Measurements from ENCODE around the gene POLK. TPM values are rescaled to one million over a fixed set of nuclear protein-coding genes. Genes with fewer than 3 reads are reported as not detected.
"Not testable (repeated sequence)": the region's sequence is repeated elsewhere in the genome, so short reads cannot be mapped to it uniquely, and the experiment has no call there.

Gene POLK
- 10 to 100 TPM; 21.1 to 47.0 (median 37.8) TPM for polyA plus RNA-seq (ENCODE audit: insufficient read depth in 1 of 5, insufficient read length in 5 of 5, low replicate concordance in 1 of 5)
- long read RNA-seq, donor 1, partial matches to known transcripts: 17 of 18 reads
- long read RNA-seq, donor 1, other reads (novel, unspliced or antisense): 0 of 18 reads
- long read RNA-seq, donor 2, partial matches to known transcripts: 0 of 2 reads
- long read RNA-seq, donor 2, other reads (novel, unspliced or antisense): 0 of 2 reads
- long read RNA-seq, donor 3, full-length matches to known transcripts: 2 of 2 reads
- long read RNA-seq, donor 3, partial matches to known transcripts: 0 of 2 reads
- long read RNA-seq, donor 3, other reads (novel, unspliced or antisense): 0 of 2 reads
- long read RNA-seq, donor 4: 0 reads
- long read RNA-seq, donor 5, full-length matches to known transcripts: 4 of 4 reads
- long read RNA-seq, donor 5, partial matches to known transcripts: 0 of 4 reads
- long read RNA-seq, donor 5, other reads (novel, unspliced or antisense): 0 of 4 reads
- long read RNA-seq, donor 6, full-length matches to known transcripts: 1 of 1 reads
- long read RNA-seq, donor 6, partial matches to known transcripts: 0 of 1 reads
- long read RNA-seq, donor 6, other reads (novel, unspliced or antisense): 0 of 1 reads
- long read RNA-seq, donor 7: 0 reads
- long read RNA-seq, donor 8: 0 reads

- DNase-seq: peak; percentile 99
Observed at GRCh38 chr5:75511435-75512382, at the start of gene POLK, which contains the start of gene CERT1. POLK (plus strand) TSS chr5:75511891. CERT1 (minus strand) TSS chr5:75511629; CDS start chr5:75511207, 422 bp downstream.

DNA sequence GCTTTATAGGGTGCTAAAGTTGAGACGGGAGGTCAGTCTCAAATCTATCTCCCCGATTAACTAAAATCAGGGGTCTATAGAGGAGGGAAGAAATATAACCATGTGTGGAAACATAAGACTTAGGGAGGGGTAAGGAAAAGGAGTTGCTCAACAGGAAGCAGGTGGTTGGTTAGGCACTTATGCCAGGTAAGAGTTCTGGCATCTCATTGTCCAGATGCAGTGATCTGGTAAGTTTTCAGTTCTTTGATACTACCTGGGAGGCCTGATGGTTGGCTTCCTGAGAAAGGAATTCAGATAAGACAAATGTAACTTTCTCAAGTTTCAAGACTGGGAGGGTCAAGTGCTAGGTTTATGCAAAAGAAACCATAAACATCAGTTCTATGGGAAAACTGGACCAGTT, 48.0 kb upstream of the POLK start:
- no peak for DNase-seq

DNA sequence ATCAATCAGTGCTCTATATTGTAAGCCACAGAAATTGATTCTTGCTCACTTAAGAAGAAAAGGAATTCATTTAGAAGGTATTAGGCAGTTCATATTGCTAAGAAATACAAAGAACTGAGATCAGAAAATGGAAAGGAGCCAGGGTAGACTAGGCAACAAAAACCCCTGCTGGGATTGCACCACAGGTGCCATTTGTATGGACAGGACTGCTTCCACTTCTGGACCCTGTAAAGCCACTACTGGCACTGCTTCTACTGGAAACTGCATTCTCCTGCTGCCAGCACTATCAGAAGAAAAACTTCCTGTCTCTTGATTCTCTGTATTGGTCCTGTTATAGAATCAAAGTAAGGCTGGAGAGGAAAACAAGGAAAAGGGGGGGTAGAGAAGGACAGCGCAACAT, 46.2 kb upstream of the POLK start:
- DNase-seq: no peak

GRCh38 chr5:75466006-75466716, 45.5 kb upstream of the POLK start:
- DNase-seq: no peak

- no peak for DNase-seq
Observed at GRCh38 chr5:75468593-75468992, 43.1 kb upstream of the POLK start.

- DNase-seq: no peak
Observed at GRCh38 chr5:75469017-75469416, 42.7 kb upstream of the POLK start.

DNA sequence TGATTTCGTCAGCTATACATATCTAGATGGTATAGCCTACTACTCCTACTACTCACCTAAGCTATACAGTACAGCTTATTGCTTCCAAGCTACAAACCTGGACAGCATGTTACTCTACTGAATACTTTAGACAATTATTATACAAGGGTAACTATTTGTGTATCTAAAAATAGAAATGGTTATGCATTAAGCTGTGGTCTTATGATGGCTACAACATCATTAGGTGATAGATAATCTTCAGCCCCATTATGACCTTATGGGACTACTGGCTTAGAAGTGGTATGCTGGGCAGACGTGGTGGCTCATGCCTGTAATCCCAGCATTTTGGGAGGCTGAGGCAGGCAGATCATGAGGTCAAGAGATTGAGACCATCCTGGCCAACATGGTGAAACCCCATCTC, 40.5 kb upstream of the POLK start:
- no peak for DNase-seq

DNA sequence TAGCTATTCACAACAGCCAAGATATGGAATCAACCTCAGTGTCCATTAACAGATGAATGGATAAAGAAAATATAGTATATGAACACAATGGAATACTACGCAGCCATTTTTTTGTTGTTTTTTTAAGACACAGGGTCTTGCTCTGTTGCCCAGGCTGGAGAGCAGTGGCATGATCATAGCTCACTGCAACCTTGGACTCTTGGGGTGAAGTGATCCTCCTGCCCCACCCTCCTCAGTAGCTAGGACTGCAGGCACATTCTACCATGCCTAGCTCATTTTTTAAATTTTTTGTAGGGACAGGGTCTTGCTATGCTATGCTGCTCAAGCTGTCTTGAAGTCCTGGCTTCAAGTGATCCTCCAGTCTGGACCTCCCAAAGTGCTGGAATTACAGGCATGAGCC, 38.7 kb upstream of the POLK start:
- DNase-seq: no peak

DNA sequence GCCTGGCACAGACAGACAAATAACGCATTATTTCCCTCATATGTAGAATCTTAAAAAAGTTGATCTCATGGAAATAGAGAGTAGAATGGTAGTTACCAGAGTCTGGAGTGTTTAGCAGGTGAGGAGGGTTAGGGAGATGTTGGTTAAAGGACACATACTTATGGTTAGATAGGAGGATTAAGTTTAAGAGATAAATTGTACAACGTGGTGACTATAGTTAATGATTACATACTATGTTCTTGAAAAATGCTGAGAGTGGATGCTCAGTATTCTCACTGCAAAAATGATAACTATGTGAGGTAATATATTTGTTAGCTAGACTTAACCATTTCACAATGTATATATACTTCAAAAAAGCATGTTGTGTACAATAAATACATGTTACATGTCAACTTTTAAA, 38.2 kb upstream of the POLK start:
- no peak for DNase-seq

- no peak for DNase-seq
Observed at GRCh38 chr5:75475364-75475763, 36.3 kb upstream of the POLK start.

GRCh38 chr5:75481024-75481423, 30.7 kb upstream of the POLK start:
- DNase-seq: no peak

GRCh38 chr5:75482482-75482881, 29.2 kb upstream of the POLK start:
- DNase-seq: no peak

GRCh38 chr5:75484605-75485004, 27.1 kb upstream of the POLK start:
- no peak for DNase-seq

GRCh38 chr5:75489847-75490246, 21.8 kb upstream of the POLK start:
- DNase-seq: not testable (repeated sequence)

DNA sequence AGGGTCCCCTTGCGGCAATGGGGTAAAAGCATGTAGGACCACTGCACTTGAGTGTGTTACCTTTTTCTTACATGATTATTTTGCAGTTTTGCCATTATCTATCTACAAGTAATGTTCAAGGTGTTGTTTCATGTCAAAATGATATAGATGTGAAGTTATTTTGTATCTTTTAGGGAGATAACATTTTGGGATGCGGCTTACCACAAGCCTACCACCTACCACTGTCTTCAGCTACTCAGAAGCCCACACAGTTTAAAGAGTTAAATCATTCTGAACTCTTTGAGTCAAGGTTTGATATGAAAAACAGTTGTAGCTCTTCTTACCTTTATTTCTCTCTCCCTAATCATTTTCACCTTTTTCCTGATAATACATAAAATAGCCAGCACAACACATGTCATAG, 20.1 kb upstream of the POLK start:
- DNase-seq: no peak

DNA sequence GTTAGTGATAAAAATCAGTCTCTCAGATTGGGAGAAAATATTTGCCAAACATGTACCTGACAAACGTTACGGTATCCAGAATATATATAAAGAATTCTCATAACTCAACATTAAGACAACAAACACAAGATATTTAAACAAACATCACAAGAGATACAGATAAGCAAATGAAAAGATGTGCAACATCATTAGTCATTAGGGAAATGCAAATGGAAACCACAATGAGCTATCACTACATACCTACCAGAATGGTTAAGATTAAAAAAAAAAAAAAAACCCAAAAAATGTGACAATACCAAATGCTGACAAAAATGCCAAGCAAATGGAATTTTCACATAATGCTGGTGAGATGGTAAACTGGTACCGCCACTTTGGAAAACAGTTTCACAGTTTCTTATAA, 15.7 kb upstream of the POLK start:
- no peak for DNase-seq

GRCh38 chr5:75498208-75498777, 13.4 kb upstream of the POLK start:
- no peak for DNase-seq

DNA sequence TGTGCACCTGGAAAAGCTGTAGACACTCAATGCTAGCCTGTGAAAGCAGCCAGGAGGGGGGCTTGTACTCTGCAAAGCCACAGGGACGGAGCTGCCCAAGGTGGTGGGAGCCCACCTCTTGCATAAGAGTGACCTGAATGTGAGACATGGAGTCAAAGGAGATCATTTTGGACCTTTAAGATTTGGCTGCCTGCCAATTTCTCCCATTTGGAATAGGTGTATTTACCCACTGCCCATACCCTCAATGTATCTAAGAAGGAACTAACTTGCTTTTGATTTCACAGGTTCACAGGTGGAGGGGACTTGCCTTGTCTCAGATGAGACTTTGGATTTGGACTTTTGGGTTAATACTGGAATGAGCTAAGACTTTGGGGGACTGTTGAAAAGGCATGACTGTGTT, 12.8 kb upstream of the POLK start:
- not testable (repeated sequence) for DNase-seq

GRCh38 chr5:75505112-75505511, 6.6 kb upstream of the POLK start:
- not testable (repeated sequence) for DNase-seq

GRCh38 chr5:75507841-75508240, 3.9 kb upstream of the POLK start:
- no peak for DNase-seq

DNA sequence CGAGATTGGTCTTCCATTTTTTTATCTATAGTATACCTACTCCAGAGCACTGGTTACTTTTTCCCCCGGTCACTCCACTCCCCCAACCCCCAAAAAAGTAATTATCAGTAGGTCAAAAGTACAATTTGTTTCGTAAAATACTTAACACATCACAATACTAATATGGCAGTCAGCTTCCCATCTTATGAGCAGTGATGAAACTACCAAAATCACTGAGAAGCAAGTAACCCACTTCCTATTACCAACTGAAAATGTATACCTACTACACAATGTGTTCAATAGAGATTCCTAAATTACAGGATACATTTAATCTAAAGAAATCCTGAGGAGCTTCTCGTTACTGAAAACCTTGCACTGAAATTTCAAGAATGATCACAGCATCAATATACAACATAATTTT, 2.1 kb upstream of the POLK start:
- no peak for DNase-seq

Measured in right lung (tissue), 10 donors.